Esophagus muscularis mucosa (tissue), 4 donors: ENCODE data around the gene MMP12. TPM values are rescaled to one million over a fixed set of nuclear protein-coding genes. Genes with fewer than 3 reads are reported as not detected.

Experiments
- DNase-seq: peaks from one replicate; pipeline ENCODE4 v3.0.0-alpha.2; 2017; ENCODE audit errors: extremely low spot score
- H3K27ac ChIP-seq, 4 donors: fragments of 200-600 bp; sonication (generic); replicated peaks in 1 of 4; 1 replicate in 3 of 4; 2 replicates in 1 of 4; pipeline ENCODE4 v1.5.1; 2016 to 2019; ENCODE audit warnings: mild to moderate bottlenecking in 1 of 4
- H3K27me3 ChIP-seq, 4 donors: fragments of 200-600 bp; sonication (generic); one replicate each; pipeline versions ENCODE4 v1.5.1 to v1.6.0; 2016 to 2019
- H3K36me3 ChIP-seq, 4 donors: fragments of 200-600 bp; sonication (generic); one replicate each; pipeline ENCODE4 v1.5.1; 2016 to 2019
- H3K4me1 ChIP-seq, 4 donors: fragments of 200-600 bp; sonication (generic); one replicate each; pipeline ENCODE4 v1.5.1; 2016 to 2019
- H3K4me3 ChIP-seq, 4 donors: fragments of 200-600 bp; sonication (generic); 1 replicate in 2 of 4; 2 replicates in 2 of 4; pipeline ENCODE4 v1.5.1; 2016 to 2019; ENCODE audit warnings: mild to moderate bottlenecking in 4 of 4, moderate library complexity in 1 of 4
- H3K9me3 ChIP-seq, 4 donors: fragments of 200-600 bp; sonication (generic); 1 replicate in 3 of 4; 2 replicates in 1 of 4; pipeline ENCODE4 v1.5.1; 2016 to 2019
- CTCF ChIP-seq, 3 experiments: fragments of 200-600 bp in 2 of 3; fragments of 450-650 bp in 1 of 3; sonication (generic) in 2 of 3; IDR thresholded peaks; one replicate each; pipeline ENCODE4 v1.5.1; 2017 to 2019; ENCODE audit warnings: antibody characterized with exemption in 3 of 3, mild to moderate bottlenecking in 2 of 3, moderate library complexity in 1 of 3
- EP300 ChIP-seq: sonication (generic); formaldehyde crosslinking; IDR thresholded peaks from one replicate; pipeline ENCODE4 v1.6.1; 2017; ENCODE audit warnings: antibody characterized with exemption
- POLR2A ChIP-seq: fragments of 450-650 bp; IDR thresholded peaks from one replicate; pipeline ENCODE4 v1.6.1; 2017; ENCODE audit warnings: antibody characterized with exemption, moderate library complexity, mild to moderate bottlenecking, low read depth
- POLR2AphosphoS5 ChIP-seq, 2 donors: sonication (generic); formaldehyde crosslinking; IDR thresholded peaks; one replicate each; pipeline ENCODE4 v1.6.1; 2017; ENCODE audit warnings: antibody characterized with exemption in 2 of 2
- WGBS: methylation state at CpG from one replicate; pipeline ENCODE4 v1.1.5; 2018; 5-methylcytosine and 5-hydroxymethylcytosine counted together
- intact Hi-C: fragments of 100-400 bp; cut with DNase I; formaldehyde crosslinking; loops from one replicate; pipeline ENCODE4 v1.15.1; 2023
- total RNA-seq, 4 donors: library from RNA; depleted of rRNA; stranded (reverse); fragments of >200 nt; gene quantifications; one replicate each; pipeline versions ENCODE4 v1.1.0 to v1.2.1, GENCODE V29; 2016

MMP12 gene
- total RNA-seq, 4 donors from 2014 or later: not detected

- Histone ChIP-seq H3K36me3 (no peaks in the 10 kb centered on the region), H3K27me3 (peaks cover 0 to 3% (median 0%) of the 10 kb centered on the region in 4 donors), H3K27ac (no peak overlapping the region), H3K4me3 (no peak overlapping the region), H3K4me1 (no peaks in the 10 kb centered on the region), H3K9me3 (no peaks in the 10 kb centered on the region)
- DNase-seq: no peak
- intact Hi-C loops: no loop called here
- 88% methylated on average over 2 of the region's 2 CpGs for WGBS
- TF ChIP-seq POLR2A: no peak
- no peak for TF ChIP-seq EP300
- no peak for TF ChIP-seq POLR2AphosphoS5 (IDR thresholded peaks at IDR 0.05)
- no peak for TF ChIP-seq CTCF (IDR thresholded peaks at IDR 0.05)
Measured at GRCh38 chr11:102900346-102900745, 25.6 kb upstream of the MMP12 start.

- intact Hi-C loops: no loop called here
- TF ChIP-seq CTCF (IDR thresholded peaks at IDR 0.05): no peak
- H3K36me3 ChIP-seq: no peaks in the 10 kb centered on the region
- H3K4me1 ChIP-seq: no peaks in the 10 kb centered on the region
- no peak overlapping the region for H3K27ac ChIP-seq
- no peak for DNase-seq
- no peaks in the 10 kb centered on the region for H3K9me3 ChIP-seq
- H3K27me3 ChIP-seq: no peaks in the 10 kb centered on the region
- 100% methylated on average over 1 of the region's 1 CpG for WGBS
- no peak overlapping the region for H3K4me3 ChIP-seq
Measured at GRCh38 chr11:102891736-102892135, 17.0 kb upstream of the MMP12 start.

- 71% methylated on average over 6 of the region's 6 CpGs for WGBS
- H3K27ac ChIP-seq: no peak overlapping the region
- TF ChIP-seq CTCF (IDR thresholded peaks at IDR 0.05) (no peak), EP300 (no peak), POLR2A (no peak), POLR2AphosphoS5 (IDR thresholded peaks at IDR 0.05) (no peak)
- H3K9me3 ChIP-seq: no peaks in the 10 kb centered on the region
- no peaks in the 10 kb centered on the region for H3K36me3 ChIP-seq
- H3K4me3 ChIP-seq: no peak overlapping the region
- no peaks in the 10 kb centered on the region for H3K4me1 ChIP-seq
- intact Hi-C loops: no loop called here
- no peaks in the 10 kb centered on the region for H3K27me3 ChIP-seq
- no peak for DNase-seq
Measured at GRCh38 chr11:102886999-102887398, 12.2 kb upstream of the MMP12 start.

GRCh38 chr11:102883141-102883540 is 8.4 kb upstream of the MMP12 start:
- Histone ChIP-seq H3K4me1 (no peaks in the 10 kb centered on the region), H3K9me3 (no peaks in the 10 kb centered on the region), H3K27me3 (no peaks in the 10 kb centered on the region), H3K4me3 (no peak overlapping the region), H3K27ac (no peak overlapping the region), H3K36me3 (no peaks in the 10 kb centered on the region)
- TF ChIP-seq POLR2AphosphoS5 (IDR thresholded peaks at IDR 0.05) (no peak), CTCF (IDR thresholded peaks at IDR 0.05) (no peak), EP300 (no peak), POLR2A (no peak)
- 84% methylated on average over 3 of the region's 3 CpGs for WGBS
- peak; percentile 34 for DNase-seq
- intact Hi-C loops: no loop called here

- intact Hi-C loops: no loop called here
- WGBS: 87% methylated on average over 4 of the region's 4 CpGs
- Histone ChIP-seq H3K9me3 (no peaks in the 10 kb centered on the region), H3K36me3 (no peaks in the 10 kb centered on the region), H3K4me3 (no peak overlapping the region), H3K27ac (no peak overlapping the region), H3K4me1 (no peaks in the 10 kb centered on the region), H3K27me3 (no peaks in the 10 kb centered on the region)
- DNase-seq: peak; percentile 29
- no peak for TF ChIP-seq POLR2AphosphoS5 (IDR thresholded peaks at IDR 0.05)
- no peak for TF ChIP-seq CTCF (IDR thresholded peaks at IDR 0.05)
- no peak for TF ChIP-seq POLR2A
- TF ChIP-seq EP300: no peak
Measured at GRCh38 chr11:102882389-102883024, 7.7 kb upstream of the MMP12 start.
